Endothelial cell of umbilical vein (primary cell): ENCODE results near the gene FMNL2. TPM values are rescaled to one million over a fixed set of nuclear protein-coding genes. Genes with fewer than 3 reads are reported as not detected.

Source experiments
- BruUV-seq: library from RNA; stranded (reverse); fragments of 400-500 nt; replicated peaks from 2 replicates; lab custom pipeline; 2021; lab: Mats Ljungman, UMichigan
- CTCF ChIA-PET: fragments of 300-600, 350-600 bp; sonication (Branson Sonifier 250); formaldehyde crosslinking; loops from one replicate; lab custom pipeline; 2021; ENCODE audit warnings: antibody characterized with exemption, inconsistent platforms; lab: Charles Lee
- POLR2A ChIA-PET: fragments of 300-600, 350-600 bp; sonication (Branson Sonifier 250); formaldehyde crosslinking; loops from one replicate; lab custom pipeline; 2021; ENCODE audit warnings: antibody characterized with exemption, inconsistent platforms; lab: Charles Lee
- DNase-seq: peaks from one replicate; pipeline ENCODE4 v3.0.0-alpha.2; 2011; ENCODE audit warnings: low read depth, low spot score
- FAIRE-seq: peaks from 2 replicates; lab custom pipeline; 2011; peaks lifted over from hg19 to GRCh38; lab: Jason Lieb, UNC
- H2AFZ ChIP-seq: 2 replicates; pipeline ENCODE4 v1.6.0; 2012; ENCODE audit warnings: low read depth, low read length, control low read depth, inconsistent platforms
- H3K27ac ChIP-seq: 2 replicates; pipeline ENCODE4 v1.5.1; 2011; ENCODE audit warnings: low read depth, mild to moderate bottlenecking, control low read depth, low read length, moderate library complexity; ENCODE audit not compliant: insufficient read depth
- H3K27me3 ChIP-seq, 2 experiments: 2 replicates each; pipeline versions ENCODE4 v1.6.0 to v1.6.1; 2011; ENCODE audit warnings: low read length in 2 of 2, mixed read lengths in 1 of 2; ENCODE audit not compliant: control insufficient read depth in 2 of 2, insufficient read depth in 2 of 2
- H3K36me3 ChIP-seq, 2 experiments: 2 replicates in 1 of 2; 3 replicates in 1 of 2; pipeline ENCODE4 v1.5.1; 2011; ENCODE audit warnings: low read length in 2 of 2, mild to moderate bottlenecking in 1 of 2, moderate library complexity in 1 of 2; ENCODE audit not compliant: control insufficient read depth in 2 of 2, insufficient read depth in 2 of 2; ENCODE audit errors: extremely low read depth in 1 of 2
- H3K4me1 ChIP-seq: 3 replicates; pipeline ENCODE4 v1.5.1; 2011; ENCODE audit warnings: mild to moderate bottlenecking, low read length; ENCODE audit not compliant: control insufficient read depth, insufficient read depth; ENCODE audit errors: extremely low read depth
- H3K4me2 ChIP-seq: 2 replicates; pipeline ENCODE4 v1.6.1; 2011; ENCODE audit warnings: low read length, control low read depth, mixed read lengths; ENCODE audit not compliant: insufficient read depth
- H3K4me3 ChIP-seq, 3 experiments: fragments of 200-600 bp in 1 of 3; sonication (generic), shearing (Covaris generic) in 1 of 3; replicated peaks in 1 of 3; 2 replicates each; pipeline ENCODE4 v1.5.1; 2011 to 2016; ENCODE audit warnings: control low read depth in 3 of 3, low read length in 3 of 3, mild to moderate bottlenecking in 2 of 3, inconsistent platforms in 1 of 3, low read depth in 1 of 3, moderate library complexity in 1 of 3; ENCODE audit not compliant: insufficient read depth in 1 of 3
- H3K79me2 ChIP-seq: 2 replicates; pipeline ENCODE4 v1.6.0; 2012; ENCODE audit warnings: low read length, inconsistent platforms; ENCODE audit not compliant: control insufficient read depth, insufficient read depth
- H3K9ac ChIP-seq: replicated peaks from 2 replicates; pipeline ENCODE3; 2011; ENCODE audit warnings: low read length, control low read depth; ENCODE audit not compliant: insufficient read depth; ENCODE audit errors: extremely low read depth
- H3K9me1 ChIP-seq: replicated peaks from 3 replicates; pipeline ENCODE4 v1.6.0; 2011; ENCODE audit warnings: mild to moderate bottlenecking, low read length; ENCODE audit not compliant: control insufficient read depth, insufficient read depth; ENCODE audit errors: extremely low read depth
- H3K9me3 ChIP-seq: replicated peaks from 2 replicates; pipeline ENCODE4 v1.5.1; 2012; ENCODE audit warnings: low read length, inconsistent platforms; ENCODE audit not compliant: control insufficient read depth, insufficient read depth
- H4K20me1 ChIP-seq: replicated peaks from 2 replicates; pipeline ENCODE3; 2011; ENCODE audit warnings: mild to moderate bottlenecking, low read length; ENCODE audit not compliant: control insufficient read depth, insufficient read depth; ENCODE audit errors: extremely low read depth
- EZH2 ChIP-seq: IDR thresholded peaks from 2 replicates; pipeline ENCODE4 v1.6.1; 2012; ENCODE audit warnings: borderline replicate concordance, low read depth, mild to moderate bottlenecking, moderate library complexity, low read length, inconsistent platforms; ENCODE audit not compliant: severe bottlenecking
- FOS ChIP-seq: IDR thresholded peaks from 2 replicates; pipeline ENCODE4 v1.6.1; 2011; ENCODE audit warnings: mild to moderate bottlenecking, low read length, moderate library complexity, borderline replicate concordance; ENCODE audit not compliant: insufficient read depth
- GATA2 ChIP-seq: IDR thresholded peaks from 2 replicates; pipeline ENCODE4 v1.7.0; 2011; ENCODE audit warnings: low read depth, mild to moderate bottlenecking, moderate library complexity, mixed read lengths, low read length; ENCODE audit not compliant: insufficient read length, insufficient read depth
- JUN ChIP-seq: IDR thresholded peaks from 2 replicates; pipeline ENCODE4 v1.6.1; 2011; ENCODE audit warnings: borderline replicate concordance, low read depth; ENCODE audit not compliant: insufficient read length, insufficient read depth
- MYC ChIP-seq: IDR thresholded peaks from one replicate; pipeline ENCODE4 v1.6.1; 2011; ENCODE audit warnings: mild to moderate bottlenecking, low read depth, low read length
- POLR2A ChIP-seq: IDR thresholded peaks from 2 replicates; pipeline ENCODE4 v1.6.1; 2012; ENCODE audit warnings: low read depth, mild to moderate bottlenecking, control low read depth, low read length
- POLR2AphosphoS5 ChIP-seq: IDR thresholded peaks from 2 replicates; pipeline ENCODE4 v1.6.1; 2012; ENCODE audit warnings: low read depth, mild to moderate bottlenecking, control low read depth, low read length, moderate library complexity; ENCODE audit not compliant: insufficient read depth
- dilution Hi-C: fragments of 300-500 bp; cut with MboI; formaldehyde crosslinking; loops from one replicate; pipeline ENCODE4 v1.15.0; 2019; ENCODE audit warnings: low sequenced_read_pairs; ENCODE audit not compliant: extremely low pct_ligation_motif_present
- intact Hi-C: fragments of 100-400 bp; cut with micrococcal nuclease; formaldehyde crosslinking; loops from one replicate; pipeline ENCODE4 v1.10.0; 2022
- polyA plus RNA-seq, 4 experiments: library from polyadenylated mRNA; depleted of rRNA in 3 of 4; stranded (reverse) in 3 of 4; unstranded in 1 of 4; fragments of >200 nt; gene quantifications; 2 replicates each; pipeline versions ENCODE4 v1.2.1 to v1.2.3, GENCODE V29; 2011 to 2012; ENCODE audit warnings: missing spikeins in 1 of 4
- total RNA-seq: library from RNA; stranded (reverse); gene quantifications from 2 replicates; pipeline ENCODE4 v1.2.3, GENCODE V29; 2021
- TF ChIP-seq, protein P1 (sequence below), 2 donors: IDR thresholded peaks; 1 replicate in 1 of 2; 2 replicates in 1 of 2; pipeline ENCODE4 v1.5.1; 2011; ENCODE audit warnings: low read length in 2 of 2, mild to moderate bottlenecking in 2 of 2, moderate library complexity in 2 of 2, control low read depth in 1 of 2, inconsistent platforms in 1 of 2, low read depth in 1 of 2; ENCODE audit not compliant: insufficient read depth in 1 of 2; ENCODE audit errors: extremely low read depth in 1 of 2
- TF ChIP-seq, protein P2 (sequence below): IDR thresholded peaks from 2 replicates; pipeline ENCODE4 v1.6.1; 2011; ENCODE audit not compliant: insufficient read depth, insufficient read length

The FMNL2 gene
- total and polyA plus RNA-seq, 2 donors (not counting 3 experiments of a cell fraction or from before 2014, with no cell fraction given) = 8.3 to 28.0 TPM

DNA sequence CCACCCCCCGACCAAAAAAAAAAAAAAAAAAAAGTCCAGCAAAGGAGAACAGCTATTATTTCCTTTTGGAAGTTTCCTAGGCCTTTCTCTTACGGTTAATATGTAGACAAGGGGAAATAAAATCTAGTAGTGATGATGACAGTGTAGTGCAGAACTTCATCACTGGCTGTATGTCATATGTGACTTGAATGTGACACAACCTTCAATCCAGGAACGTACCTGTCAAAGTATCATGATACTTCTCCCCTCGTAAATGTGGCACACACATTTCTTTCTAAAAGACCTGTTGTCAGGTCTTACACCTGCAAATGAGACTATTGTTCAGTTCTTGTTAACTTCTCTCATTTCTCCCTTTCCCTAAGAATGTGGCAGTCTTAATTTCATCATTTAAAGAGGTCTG lies 208.7 kb downstream of the FMNL2 start:
- ChIA-PET CTCF (interaction anchor here (0.6 to 2.7 kb wide), 6 partner anchors 18 to 368 kb away, joined by 3 to 9 read pairs (median 4); partner anchors contain the start of gene STAM2), POLR2A (interaction anchor here (0.6 to 1.1 kb wide), 3 partner anchors 19 to 52 kb away, joined by 3 to 7 read pairs (median 3); no protein-coding TSS in a partner anchor)
- FAIRE-seq (no peak), DNase-seq (no peak)
- BruUV-seq = TSS peak; percentile 51
- Histone ChIP-seq H3K4me2 (no peak overlapping the region), H3K9ac (peak overlapping the region; percentile 70), H2AFZ (no peak overlapping the region), H3K27ac (peak overlapping the region; percentile 89), H3K27me3 (no peaks in the 10 kb centered on the region), H3K4me3 (no peak overlapping the region), H3K4me1 (peaks cover 26% of the 10 kb centered on the region), H3K36me3 (no peaks in the 10 kb centered on the region), H3K9me3 (no peaks in the 10 kb centered on the region), H3K79me2 (no peaks in the 10 kb centered on the region), H3K9me1 (no peaks in the 10 kb centered on the region), H4K20me1 (no peaks in the 10 kb centered on the region)
- intact Hi-C loops (loop anchor here (1.0 to 5.0 kb wide), 5 partner anchors 18 to 366 kb away; partner anchors contain the start of gene STAM2), dilution Hi-C loops (no loop called here)
- TF ChIP-seq, protein P1, sequence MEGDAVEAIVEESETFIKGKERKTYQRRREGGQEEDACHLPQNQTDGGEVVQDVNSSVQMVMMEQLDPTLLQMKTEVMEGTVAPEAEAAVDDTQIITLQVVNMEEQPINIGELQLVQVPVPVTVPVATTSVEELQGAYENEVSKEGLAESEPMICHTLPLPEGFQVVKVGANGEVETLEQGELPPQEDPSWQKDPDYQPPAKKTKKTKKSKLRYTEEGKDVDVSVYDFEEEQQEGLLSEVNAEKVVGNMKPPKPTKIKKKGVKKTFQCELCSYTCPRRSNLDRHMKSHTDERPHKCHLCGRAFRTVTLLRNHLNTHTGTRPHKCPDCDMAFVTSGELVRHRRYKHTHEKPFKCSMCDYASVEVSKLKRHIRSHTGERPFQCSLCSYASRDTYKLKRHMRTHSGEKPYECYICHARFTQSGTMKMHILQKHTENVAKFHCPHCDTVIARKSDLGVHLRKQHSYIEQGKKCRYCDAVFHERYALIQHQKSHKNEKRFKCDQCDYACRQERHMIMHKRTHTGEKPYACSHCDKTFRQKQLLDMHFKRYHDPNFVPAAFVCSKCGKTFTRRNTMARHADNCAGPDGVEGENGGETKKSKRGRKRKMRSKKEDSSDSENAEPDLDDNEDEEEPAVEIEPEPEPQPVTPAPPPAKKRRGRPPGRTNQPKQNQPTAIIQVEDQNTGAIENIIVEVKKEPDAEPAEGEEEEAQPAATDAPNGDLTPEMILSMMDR (IDR thresholded peaks at IDR 0.05; ENCODE audit: extremely low read depth in 1 of 2, insufficient read depth in 1 of 2, low read depth in 1 of 2, low read length in 2 of 2) = no peak
- TF ChIP-seq POLR2A (no peak), JUN (no peak), FOS (no peak), EZH2 (no peak), POLR2AphosphoS5 (no peak), MYC (no peak), GATA2 (no peak)
- TF ChIP-seq, protein P2, sequence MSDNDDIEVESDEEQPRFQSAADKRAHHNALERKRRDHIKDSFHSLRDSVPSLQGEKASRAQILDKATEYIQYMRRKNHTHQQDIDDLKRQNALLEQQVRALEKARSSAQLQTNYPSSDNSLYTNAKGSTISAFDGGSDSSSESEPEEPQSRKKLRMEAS = no peak
